Cortex of kidney (tissue), 1 donor: Measurements from ENCODE around the gene MIER3.
"Not testable (repeated sequence)": the region's sequence is repeated elsewhere in the genome, so short reads cannot be mapped to it uniquely, and the experiment has no call there.

Experiments used
- DNase-seq: peaks from one replicate; lab custom pipeline; 2025; lab: John Stamatoyannopoulos, UW

The MIER3 gene, protein sequence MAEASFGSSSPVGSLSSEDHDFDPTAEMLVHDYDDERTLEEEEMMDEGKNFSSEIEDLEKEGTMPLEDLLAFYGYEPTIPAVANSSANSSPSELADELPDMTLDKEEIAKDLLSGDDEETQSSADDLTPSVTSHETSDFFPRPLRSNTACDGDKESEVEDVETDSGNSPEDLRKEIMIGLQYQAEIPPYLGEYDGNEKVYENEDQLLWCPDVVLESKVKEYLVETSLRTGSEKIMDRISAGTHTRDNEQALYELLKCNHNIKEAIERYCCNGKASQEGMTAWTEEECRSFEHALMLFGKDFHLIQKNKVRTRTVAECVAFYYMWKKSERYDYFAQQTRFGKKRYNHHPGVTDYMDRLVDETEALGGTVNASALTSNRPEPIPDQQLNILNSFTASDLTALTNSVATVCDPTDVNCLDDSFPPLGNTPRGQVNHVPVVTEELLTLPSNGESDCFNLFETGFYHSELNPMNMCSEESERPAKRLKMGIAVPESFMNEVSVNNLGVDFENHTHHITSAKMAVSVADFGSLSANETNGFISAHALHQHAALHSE

DNA sequence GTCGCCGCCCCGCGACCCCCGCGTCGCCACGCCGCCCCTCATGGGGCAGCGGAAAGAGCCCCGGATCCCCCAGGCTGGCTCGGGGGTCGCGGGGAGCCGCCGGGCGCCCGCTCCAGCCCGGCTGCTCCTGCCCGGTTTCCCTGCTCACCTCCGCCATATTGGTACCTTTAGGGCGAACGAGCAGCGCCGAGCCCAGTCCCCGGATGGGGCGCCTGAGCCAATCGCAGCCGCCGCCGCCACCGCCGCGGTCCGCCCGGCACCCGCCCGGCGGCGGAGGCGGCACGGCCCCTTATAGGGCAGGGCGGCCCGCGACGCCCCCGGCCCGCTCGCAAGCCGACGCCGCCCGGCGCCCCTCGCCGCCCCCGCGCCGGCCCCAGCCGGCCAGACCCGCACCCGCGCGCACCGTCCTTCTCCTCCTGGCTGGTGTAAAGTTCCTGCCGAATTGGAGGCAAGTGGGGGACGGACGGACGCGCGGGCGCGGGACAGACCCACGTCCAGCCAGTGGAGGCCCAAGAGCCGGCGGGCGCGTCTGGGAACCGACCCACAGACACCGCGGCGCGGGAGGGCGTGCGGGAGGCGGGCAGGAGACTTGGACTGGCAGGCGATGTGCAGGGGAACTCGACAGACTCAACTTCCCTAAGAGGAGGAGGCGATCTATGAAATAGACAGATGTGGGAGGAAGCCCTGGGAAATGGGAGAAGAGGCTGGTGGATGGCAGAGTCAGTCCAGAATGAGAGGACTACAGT, at the start of gene MIER3:
Gene MIER3, minus strand, starts transcription at position 178 of the 746 bp plus-strand sequence. Its CDS starts 21 bp downstream, at position 157.
- DNase-seq, result no peak

DNA sequence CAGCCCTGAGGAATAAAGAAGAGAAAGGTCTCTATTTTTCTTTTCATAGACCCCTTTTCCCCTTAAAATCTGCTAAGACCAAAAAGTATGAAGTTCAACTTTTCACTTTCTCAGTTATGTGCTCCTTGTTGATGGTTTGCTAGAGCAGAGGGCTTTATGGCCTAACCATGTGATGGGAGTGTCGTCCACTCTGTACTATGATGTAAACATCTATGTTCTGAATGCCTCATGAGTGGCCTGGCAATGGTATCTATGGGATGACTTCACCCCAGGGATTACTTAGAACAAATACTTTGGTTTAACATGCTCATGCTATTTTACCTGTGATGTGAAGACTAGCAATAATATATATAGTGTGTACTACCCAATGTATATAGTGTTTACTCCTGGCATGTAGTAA, 43.7 kb upstream of the MIER3 start:
- DNase-seq, result no peak

DNA sequence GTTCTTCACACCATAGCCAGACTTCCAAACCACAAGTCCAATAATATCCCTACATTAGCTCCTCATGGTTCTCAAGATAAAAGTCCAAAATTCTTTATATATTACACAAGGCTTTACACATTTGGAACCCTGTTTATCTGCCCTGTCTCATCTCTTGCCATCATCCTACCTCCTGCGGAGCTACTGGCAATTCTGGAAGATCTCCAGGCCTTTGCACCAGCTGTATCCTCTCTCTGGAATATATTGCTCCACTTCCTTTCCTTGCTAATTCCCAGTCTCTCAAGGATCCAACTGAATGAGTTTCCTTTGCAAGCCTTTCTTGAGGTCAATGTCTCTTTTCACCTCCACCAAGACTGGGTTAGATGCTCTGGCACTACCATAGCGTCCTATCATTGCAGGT, 41.3 kb upstream of the MIER3 start:
- DNase-seq, result no peak

DNA sequence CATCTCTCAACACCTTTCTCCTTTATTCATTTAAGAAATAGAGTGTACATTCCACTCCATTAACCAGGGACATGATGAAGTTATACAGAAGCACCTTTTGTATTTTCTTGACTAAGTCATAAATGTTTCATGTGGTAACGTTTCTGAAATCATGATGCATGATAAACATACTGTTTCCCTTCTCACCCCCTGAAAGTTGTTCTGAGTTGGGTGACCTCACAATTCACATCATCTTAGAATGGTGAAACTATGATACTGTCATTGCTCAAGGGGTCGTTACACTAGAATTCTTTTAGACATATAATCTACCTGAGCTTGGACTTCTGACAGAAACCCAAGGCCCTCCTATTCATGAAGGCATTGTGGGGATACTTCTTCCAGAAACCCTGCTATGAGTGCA, 37.8 kb upstream of the MIER3 start:
- no peak for DNase-seq

DNA sequence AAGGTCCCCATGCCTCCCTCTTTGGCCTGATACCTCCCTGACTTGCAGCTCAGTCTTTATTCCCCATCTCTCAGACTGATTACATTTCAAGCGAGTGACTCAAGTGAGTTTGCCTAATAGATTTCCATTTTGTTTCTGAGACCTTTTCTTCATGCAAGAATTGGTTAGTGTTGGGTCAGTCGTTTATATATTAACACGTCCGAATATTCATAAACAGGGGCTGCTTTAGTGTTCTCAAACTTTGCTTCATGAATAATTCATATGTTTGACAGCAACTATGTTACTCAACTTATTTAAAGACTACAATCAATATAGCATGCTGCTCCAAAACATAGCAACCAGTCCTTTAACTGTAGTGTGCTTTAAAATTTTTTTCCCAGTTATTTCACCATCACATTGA, 36.6 kb upstream of the MIER3 start:
- no peak for DNase-seq

DNA sequence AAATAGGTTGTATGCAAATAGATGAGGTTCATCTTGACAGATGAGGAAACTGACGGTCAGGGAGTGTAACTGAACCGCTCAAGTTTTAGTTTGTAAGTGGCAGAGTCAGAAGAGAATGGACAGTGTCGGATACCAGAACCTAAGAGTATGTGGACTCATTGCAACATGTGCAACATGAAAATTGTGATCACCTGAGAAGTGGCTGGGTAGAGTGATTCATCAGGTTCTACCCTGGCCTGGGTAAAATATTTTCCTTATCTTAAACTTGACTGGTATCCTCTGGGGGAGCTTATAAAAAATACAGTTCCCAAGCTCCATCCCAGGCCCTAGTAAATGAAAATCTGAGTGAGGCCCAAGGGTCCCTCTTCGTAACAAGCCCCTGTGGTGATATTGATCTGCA, 35.2 kb upstream of the MIER3 start:
- DNase-seq, result no peak

DNA sequence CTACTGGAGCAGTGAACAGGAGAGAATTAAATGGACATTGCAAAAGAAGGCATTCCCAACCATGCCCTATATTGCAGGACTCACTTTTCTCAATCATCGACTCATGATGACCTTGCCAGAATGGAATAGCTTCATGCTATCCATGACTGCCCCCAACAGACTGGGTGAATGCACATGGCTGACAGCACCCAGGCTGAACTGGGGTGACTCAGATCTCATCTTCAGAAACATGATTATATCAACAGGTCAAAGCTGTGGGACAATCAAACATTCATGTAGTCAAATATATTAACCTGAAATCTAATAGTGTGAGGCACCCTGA, 34.7 kb upstream of the MIER3 start:
- DNase-seq, result no peak

DNA sequence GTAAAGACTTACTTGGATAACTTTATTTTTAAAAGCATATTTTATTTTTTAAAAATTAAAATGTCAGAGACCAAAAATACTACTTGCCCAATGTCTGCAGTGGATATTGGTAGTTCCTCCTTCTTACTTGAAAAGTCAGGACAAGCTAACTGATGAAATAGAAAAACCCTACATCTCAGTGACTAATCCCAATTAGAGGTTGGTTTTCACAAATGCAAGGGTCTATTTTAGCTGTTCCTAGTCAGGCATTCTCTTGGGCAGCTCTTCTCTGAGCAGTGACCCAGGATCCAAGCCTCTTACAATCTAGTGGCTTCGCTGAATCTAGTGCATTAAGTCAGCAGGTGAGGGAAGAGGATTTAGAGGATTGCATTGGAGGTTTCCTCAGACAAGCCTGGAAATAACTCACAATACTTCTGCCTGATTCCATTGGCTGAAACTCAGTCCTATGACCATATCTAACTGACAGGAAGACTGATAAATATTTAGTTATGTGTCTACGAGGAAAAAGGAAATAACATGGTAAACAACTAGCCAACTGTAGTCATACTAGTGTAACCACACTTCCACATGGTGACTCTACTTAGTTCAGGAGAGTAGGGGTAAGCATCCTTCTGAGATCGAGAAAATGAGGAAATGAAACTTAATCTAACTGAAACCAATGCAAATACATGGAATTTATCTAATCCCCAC, 34.2 kb upstream of the MIER3 start:
- no peak for DNase-seq

DNA sequence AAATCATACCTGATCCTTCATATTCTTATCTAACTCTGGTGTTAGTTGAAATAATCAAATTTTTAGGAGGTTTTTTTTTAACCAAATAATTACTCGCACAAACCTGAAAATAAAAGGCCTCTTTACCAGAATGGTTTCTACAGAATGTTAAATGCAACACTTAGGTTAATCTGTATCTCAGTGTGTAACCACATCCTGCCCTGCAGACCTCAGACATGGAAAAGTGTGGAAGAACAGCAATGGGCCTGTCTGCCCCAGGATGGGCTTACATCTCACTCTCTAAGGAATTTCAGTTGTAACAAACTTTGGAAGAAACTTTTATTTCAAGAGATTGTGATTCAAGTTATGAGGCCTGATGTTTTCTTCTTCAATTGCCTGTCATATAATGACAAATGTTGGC, 32.5 kb upstream of the MIER3 start:
- no peak for DNase-seq

DNA sequence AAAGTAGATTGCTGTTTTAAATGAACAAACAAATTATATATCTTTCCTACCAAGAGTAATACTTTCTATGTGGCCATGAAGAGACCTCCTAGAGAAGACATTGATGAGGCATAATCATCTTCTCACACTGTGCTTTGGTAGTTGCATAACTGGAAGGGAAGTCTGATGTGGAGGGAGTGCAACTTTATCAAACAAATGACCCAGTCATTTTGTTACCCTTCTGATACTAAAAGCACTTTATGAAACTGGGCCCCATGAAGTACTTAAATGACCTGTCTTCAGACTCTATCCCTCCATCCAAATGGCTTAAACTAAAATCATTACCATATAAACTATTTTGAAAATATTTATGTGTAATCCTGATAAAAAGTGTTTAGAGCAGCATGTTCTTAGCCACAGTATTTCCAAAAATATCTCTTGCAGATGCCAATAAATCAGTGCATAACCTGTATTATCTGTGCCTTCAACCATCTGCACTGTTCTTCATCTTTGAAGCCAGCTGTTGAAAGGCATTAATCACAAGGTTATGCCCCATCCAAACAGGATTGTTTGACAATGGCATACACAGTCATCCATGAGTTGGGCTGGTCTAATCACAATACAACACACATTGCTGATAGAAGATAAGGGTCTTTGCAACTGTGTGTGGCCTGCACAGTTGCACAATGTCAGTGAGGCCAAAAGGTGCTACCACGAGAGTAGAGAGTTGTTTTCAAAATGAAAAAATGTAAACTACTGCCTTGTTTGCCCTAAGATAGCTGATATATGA, 31.9 kb upstream of the MIER3 start:
- DNase-seq, result no peak

DNA sequence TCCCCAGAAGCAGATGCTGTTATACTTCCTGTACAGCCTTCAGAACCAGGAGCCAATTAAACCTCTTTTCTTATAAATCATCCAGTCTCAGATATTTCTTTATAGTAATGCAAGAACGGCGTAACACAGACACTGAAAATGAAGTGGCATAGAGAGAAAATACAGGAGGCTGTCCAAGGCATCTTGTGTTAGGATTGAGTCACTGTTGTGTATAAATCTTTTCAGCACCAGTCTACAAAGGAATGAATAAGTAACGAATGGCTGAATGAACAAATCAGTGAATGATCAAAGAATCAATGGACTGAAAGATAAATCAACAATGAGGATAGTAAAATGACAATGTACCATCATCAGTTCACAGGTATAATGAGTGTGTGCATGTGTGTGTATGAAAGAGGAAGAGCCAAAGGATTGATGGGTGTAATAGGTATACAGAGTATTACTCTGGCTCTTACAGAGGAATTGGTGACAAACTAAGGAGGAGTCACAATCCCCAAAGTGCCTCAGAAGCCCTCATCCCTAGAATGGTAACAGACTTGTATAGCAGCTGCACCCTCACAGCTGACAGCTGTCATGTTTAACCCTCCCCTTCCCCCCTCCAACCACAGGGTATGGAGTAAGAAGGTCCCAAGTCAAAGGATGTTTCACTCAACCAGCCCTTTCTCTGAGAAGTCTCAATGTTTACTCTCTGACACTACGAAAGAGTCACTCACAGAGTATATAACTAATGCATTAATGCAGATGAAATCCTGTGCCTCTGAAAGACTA, 29.8 kb upstream of the MIER3 start:
- no peak for DNase-seq

DNA sequence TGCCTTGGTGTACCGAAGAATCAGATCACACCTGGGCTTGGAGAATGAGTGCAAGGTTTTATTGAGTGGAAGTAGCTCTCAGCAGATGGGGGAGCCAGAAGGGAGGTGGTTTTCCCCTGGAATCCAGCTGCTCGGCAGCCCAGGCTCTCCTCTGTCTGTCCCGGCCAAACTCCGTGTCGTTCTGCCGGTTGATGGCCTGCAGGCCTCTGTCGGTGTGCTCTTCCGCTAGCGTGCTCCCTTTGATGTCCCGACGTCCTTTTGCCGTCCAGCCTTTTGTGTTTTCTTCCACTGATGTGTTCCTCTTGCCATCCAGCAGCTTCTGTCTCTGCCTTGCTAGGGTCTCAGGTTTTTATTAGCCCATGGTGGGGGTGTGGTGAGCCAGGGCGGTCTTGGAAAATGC, 28.0 kb upstream of the MIER3 start:
- DNase-seq, result no peak

DNA sequence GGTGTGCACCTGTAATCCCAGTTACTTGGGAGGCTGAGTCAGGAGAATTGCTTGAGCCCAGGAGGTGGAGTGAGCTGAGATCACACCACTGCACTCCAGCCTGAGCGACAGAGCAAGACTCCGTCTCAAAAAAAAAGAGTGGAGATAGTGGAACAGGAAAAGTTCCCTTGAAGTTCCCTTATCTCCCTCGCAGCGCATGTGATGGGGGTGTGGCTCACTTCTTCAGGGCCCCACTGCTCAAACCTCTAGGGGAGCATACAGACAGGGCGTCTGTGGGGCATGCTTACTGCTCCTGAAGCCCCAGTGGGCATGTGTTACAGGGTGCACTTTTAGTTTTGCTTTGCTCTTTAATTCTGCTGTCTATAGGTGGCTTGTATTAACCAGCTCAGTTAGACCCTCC, 27.6 kb upstream of the MIER3 start:
- DNase-seq, result not testable (repeated sequence)

DNA sequence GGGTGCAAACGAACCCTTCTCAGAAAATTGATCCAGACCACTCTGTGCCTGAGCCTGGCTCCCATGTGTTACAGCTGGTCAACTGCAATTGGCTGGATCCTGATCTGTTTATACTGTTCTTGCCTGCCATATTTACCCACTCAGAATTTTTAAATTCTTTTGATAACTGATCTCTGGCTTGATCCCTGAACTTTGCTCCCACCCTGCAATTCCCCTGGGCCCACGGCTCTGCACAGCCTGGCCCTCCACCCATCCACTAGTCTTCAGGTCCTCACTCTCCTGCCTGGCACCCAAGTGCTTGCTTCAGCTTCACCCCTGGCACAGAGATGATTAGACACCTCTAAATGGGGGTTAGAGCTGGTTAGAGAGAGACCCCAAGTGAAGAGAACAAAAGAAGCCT, 25.9 kb upstream of the MIER3 start:
- no peak for DNase-seq

DNA sequence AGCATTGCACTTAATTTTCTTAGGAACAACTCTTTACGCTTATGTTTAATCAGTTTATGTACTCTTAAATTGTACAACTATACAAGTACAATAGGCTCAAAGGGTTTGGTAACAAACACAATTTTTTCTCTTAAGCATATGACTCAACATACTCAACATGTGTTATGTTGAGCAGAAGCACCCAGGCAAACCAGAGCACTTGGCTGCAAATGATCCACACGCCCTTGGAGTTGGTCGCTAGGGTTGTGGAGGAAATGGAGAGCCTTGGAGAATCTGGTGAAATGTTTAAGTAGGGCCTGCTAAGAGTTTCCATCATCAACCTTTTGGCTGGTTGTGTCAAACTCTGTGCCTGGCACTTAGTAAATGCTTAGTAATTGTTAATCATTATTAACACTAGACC, 25.1 kb upstream of the MIER3 start:
- no peak for DNase-seq

DNA sequence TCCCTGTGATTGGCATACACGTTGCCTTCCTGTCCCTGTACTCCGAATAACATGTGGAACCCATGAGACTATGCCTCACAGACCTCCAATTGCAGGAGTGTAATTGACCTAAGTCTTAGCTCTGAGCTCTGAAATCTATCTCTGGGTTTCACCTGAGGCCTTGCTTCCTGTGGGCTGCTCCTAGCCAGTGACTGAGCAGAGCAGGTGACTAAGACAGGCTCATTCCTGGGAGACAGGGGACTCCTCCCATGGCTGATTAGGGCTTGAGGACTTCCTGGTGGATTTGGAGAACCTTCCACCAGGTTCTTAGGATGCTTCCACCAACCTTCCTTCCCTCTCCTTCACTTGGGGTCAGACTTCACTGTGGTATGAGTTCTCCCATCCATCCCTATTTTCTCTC, 22.3 kb upstream of the MIER3 start:
- no peak for DNase-seq

DNA sequence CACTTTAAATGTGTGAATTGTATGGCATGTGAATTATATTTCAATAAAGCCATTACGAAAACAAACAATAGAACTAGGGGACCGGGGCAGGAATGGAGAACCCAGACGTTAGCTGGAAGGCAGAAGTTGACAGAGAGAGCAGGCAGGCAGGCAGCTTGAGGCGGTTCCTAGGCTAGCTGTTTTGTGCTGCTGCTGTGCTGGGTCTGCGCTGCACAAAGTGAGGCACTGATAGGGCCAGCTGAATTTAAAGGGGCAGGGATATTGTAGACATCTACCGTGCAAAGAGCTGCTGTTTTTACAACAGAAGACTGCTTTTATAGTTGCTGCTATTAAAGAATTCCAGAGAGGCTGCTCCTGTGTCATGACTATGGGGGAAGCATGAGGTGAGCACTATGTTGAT, 21.6 kb upstream of the MIER3 start:
- no peak for DNase-seq

DNA sequence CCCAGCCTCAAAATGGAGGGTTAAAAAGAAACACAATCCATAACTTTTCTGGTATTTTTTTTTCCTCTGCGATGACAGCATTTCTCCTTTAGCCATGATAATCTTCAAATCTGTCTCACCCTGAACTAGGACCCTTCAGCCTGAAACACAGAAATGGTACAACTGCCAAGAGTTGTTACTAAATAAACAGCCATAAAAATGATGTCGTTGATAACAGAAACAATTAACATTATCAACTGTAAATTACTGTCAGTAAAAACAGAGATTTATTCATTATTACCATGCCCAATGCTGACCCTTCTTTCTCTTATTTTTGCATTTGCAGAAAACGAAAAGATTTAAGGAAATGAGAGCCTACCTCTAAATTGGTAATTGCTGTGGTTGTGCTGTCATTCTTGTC, 19.4 kb upstream of the MIER3 start:
- DNase-seq, result no peak

DNA sequence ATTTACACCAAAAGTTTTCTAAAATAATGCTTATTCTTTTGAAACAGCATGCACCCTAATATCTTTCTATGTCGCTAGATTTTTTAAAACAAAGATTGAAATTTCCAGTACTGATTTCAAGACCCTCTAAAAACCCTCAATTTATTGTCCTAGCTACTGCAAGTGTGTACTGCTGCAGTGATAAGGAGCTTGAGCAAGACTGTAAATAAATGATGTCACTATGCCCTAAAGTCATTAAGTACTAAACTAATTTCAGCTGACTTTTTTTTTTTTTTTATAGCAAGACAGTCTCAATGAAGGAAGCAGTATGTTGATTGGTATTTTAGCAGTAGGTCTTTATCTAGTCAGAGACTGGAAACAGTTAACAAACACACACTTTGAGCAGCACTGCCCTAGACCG, 12.2 kb upstream of the MIER3 start:
- no peak for DNase-seq

DNA sequence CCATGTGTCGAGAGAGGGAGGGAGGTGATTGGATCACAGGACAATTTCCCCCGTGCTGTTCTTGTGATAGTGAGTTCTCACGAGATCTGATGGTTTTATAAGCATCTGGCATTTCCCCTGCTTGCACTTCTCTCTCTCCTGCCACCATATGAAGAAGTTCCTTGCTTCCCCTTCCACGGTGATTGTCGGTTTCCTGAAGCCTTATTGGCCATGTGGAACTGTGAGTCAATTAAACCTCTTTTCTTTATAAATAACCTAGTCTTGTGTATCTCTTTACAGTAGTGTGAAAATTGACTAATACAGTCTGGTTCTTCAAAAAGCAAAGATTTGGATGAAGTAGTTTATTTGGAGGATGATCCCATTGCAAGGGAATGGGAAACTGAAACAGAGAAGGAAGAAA, 11.3 kb upstream of the MIER3 start:
- DNase-seq, result no peak

DNA sequence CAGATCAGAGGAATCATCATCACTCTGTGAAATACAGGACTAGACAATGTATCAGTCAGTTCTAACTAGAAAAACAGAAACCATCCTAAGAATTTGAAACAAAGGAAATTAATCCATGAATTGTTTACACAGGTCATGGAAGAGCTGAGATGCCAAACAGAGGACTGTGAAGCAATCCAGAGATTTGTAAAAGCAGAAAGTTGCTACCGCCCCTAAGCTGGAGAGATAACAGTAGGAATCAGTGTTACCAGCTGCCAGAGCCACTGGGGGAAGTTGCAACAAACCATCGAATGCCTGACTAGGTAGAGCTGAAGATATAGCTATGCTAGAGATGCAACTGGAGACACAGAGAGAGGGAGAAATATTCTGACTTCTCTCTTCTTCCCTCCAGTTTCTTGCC, 10.4 kb upstream of the MIER3 start:
- no peak for DNase-seq
